ENCODE results near the gene SUPT6H.

Gene SUPT6H

GRCh38 chr17:28702026-28702751, 40.2 kb downstream of the SUPT6H start:
- no peak for DNase-seq (ENCODE audit: low read depth)

- no peak for DNase-seq (ENCODE audit: low read depth)
These were observed 40.7 kb downstream of the SUPT6H start for GRCh38 chr17:28702752-28703150.

- DNase-seq (ENCODE audit: low read depth) = no peak
These were observed 41.7 kb downstream of the SUPT6H start for GRCh38 chr17:28703552-28704218.

- no peak for DNase-seq (ENCODE audit: low read depth)
These were observed 42.3 kb downstream of the SUPT6H start for GRCh38 chr17:28704219-28704858.

GRCh38 chr17:28705074-28705659, 43.2 kb downstream of the SUPT6H start:
- no peak for DNase-seq (ENCODE audit: low read depth)

GRCh38 chr17:28705728-28706334, 43.8 kb downstream of the SUPT6H start:
- DNase-seq (ENCODE audit: low read depth) = no peak

- DNase-seq (ENCODE audit: low read depth) = no peak
These were observed 44.7 kb downstream of the SUPT6H start for GRCh38 chr17:28706471-28707338.

GRCh38 chr17:28707339-28707720, 45.3 kb downstream of the SUPT6H start:
- DNase-seq (ENCODE audit: low read depth) = no peak

- DNase-seq (ENCODE audit: low read depth) = peak; percentile 84
These were observed 49.1 kb downstream of the SUPT6H start for GRCh38 chr17:28710861-28711722.

- no peak for DNase-seq (ENCODE audit: low read depth)
These were observed 49.7 kb downstream of the SUPT6H start, which contains the start of gene PROCA1 for GRCh38 chr17:28711723-28712031. PROCA1 (minus strand) TSS chr17:28711888; CDS start chr17:28711660, 228 bp downstream.

GRCh38 chr17:28712032-28712704, 50.2 kb downstream of the SUPT6H start:
- peak; percentile 78 for DNase-seq (ENCODE audit: low read depth)

GRCh38 chr17:28712705-28713415, 50.9 kb downstream of the SUPT6H start:
- DNase-seq (ENCODE audit: low read depth) = no peak

GRCh38 chr17:28714281-28714680, 52.3 kb downstream of the SUPT6H start:
- DNase-seq (ENCODE audit: low read depth) = no peak

GRCh38 chr17:28715217-28715616, 53.2 kb downstream of the SUPT6H start:
- DNase-seq (ENCODE audit: low read depth) = no peak

- DNase-seq (ENCODE audit: low read depth) = no peak
These were observed 55.0 kb downstream of the SUPT6H start for GRCh38 chr17:28716740-28717577.

GRCh38 chr17:28717578-28718332, 55.8 kb downstream of the SUPT6H start, which contains the start of gene RAB34:
RAB34 (minus strand) TSS chr17:28717868; CDS start chr17:28717266, 602 bp downstream.
- DNase-seq (ENCODE audit: low read depth) = no peak

GRCh38 chr17:28718333-28719020, 56.5 kb downstream of the SUPT6H start:
- DNase-seq (ENCODE audit: low read depth) = no peak
